Measurements from ENCODE around the gene PSG1.
"Not testable (repeated sequence)": the region's sequence is repeated elsewhere in the genome, so short reads cannot be mapped to it uniquely, and the experiment has no call there.

PSG1 gene

GRCh38 chr19:42881279-42881678, 1.8 kb upstream of the PSG1 start:
- DNase-seq (ENCODE audit: low read depth in 2 of 2) = not testable (repeated sequence)

GRCh38 chr19:42880621-42881020, 1.1 kb upstream of the PSG1 start:
- not testable (repeated sequence) for DNase-seq (ENCODE audit: low read depth in 2 of 2)

GRCh38 chr19:42876596-42876995, 2.9 kb downstream of the PSG1 start:
- DNase-seq (ENCODE audit: low read depth in 2 of 2) = not testable (repeated sequence)

GRCh38 chr19:42875881-42876280, 3.6 kb downstream of the PSG1 start:
- not testable (repeated sequence) for DNase-seq (ENCODE audit: low read depth in 2 of 2)

GRCh38 chr19:42874901-42875813, 4.4 kb downstream of the PSG1 start:
- not testable (repeated sequence) for DNase-seq (ENCODE audit: low read depth in 2 of 2)

GRCh38 chr19:42874136-42874535, 5.4 kb downstream of the PSG1 start:
- DNase-seq (ENCODE audit: low read depth in 2 of 2) = not testable (repeated sequence)

- DNase-seq (ENCODE audit: low read depth in 2 of 2) = no peak
Observed at GRCh38 chr19:42872608-42873007, 6.9 kb downstream of the PSG1 start.

- no peak for DNase-seq (ENCODE audit: low read depth in 2 of 2)
Observed at GRCh38 chr19:42857544-42857867, 22.0 kb downstream of the PSG1 start.

GRCh38 chr19:42856866-42857543, 22.5 kb downstream of the PSG1 start:
- DNase-seq (ENCODE audit: low read depth in 2 of 2) = not testable (repeated sequence)

- DNase-seq (ENCODE audit: low read depth in 2 of 2) = not testable (repeated sequence)
Observed at GRCh38 chr19:42854745-42855144, 24.8 kb downstream of the PSG1 start.

GRCh38 chr19:42853231-42853630, 26.3 kb downstream of the PSG1 start:
- DNase-seq (ENCODE audit: low read depth in 2 of 2) = not testable (repeated sequence)

GRCh38 chr19:42852821-42853220, 26.7 kb downstream of the PSG1 start:
- not testable (repeated sequence) for DNase-seq (ENCODE audit: low read depth in 2 of 2)

GRCh38 chr19:42851718-42852280, 27.7 kb downstream of the PSG1 start:
- DNase-seq (ENCODE audit: low read depth in 2 of 2) = not testable (repeated sequence)

GRCh38 chr19:42850981-42851717, 28.4 kb downstream of the PSG1 start:
- DNase-seq (ENCODE audit: low read depth in 2 of 2) = no peak

- no peak for DNase-seq (ENCODE audit: low read depth in 2 of 2)
Observed at GRCh38 chr19:42846597-42846996, 32.9 kb downstream of the PSG1 start.

GRCh38 chr19:42843631-42844030, 35.9 kb downstream of the PSG1 start:
- DNase-seq (ENCODE audit: low read depth in 2 of 2) = not testable (repeated sequence)

GRCh38 chr19:42832746-42833442, 46.6 kb downstream of the PSG1 start:
- not testable (repeated sequence) for DNase-seq (ENCODE audit: low read depth in 2 of 2)

GRCh38 chr19:42832023-42832680, 47.4 kb downstream of the PSG1 start:
- not testable (repeated sequence) for DNase-seq (ENCODE audit: low read depth in 2 of 2)

- no peak for DNase-seq (ENCODE audit: low read depth in 2 of 2)
Observed at GRCh38 chr19:42831221-42832019, 48.1 kb downstream of the PSG1 start.
